HEK293T (cell line): ENCODE measurements around the gene AGMAT.

Source experiments
- CTCF ChIA-PET: fragments of 350-600 bp; formaldehyde crosslinking; extraction: SDS; loops from one replicate; lab custom pipeline; 2021; ENCODE audit warnings: antibody characterized with exemption, inconsistent platforms; lab: Yijun Ruan, JAX
- POLR2A ChIA-PET: fragments of 350-600 bp; formaldehyde crosslinking; extraction: SDS; loops from one replicate; lab custom pipeline; 2020; ENCODE audit warnings: antibody characterized with exemption, inconsistent platforms; lab: Yijun Ruan, JAX
- DNase-seq: peaks from one replicate; pipeline ENCODE4 v3.0.0; 2012; ENCODE audit warnings: mixed read lengths; ENCODE audit errors: extremely low spot score
- ARNT ChIP-seq: fragments of 450-650 bp; IDR thresholded peaks from 2 replicates; pipeline ENCODE4 v1.6.1; 2017; ENCODE audit warnings: mild to moderate bottlenecking
- BHLHE40 ChIP-seq: fragments of 450-650 bp; IDR thresholded peaks from 2 replicates; pipeline ENCODE4 v1.6.1; 2016; ENCODE audit warnings: mild to moderate bottlenecking, moderate library complexity, borderline replicate concordance
- CTBP1 ChIP-seq: fragments of 450-650 bp; IDR thresholded peaks from 2 replicates; pipeline ENCODE4 v1.6.1; 2016; ENCODE audit warnings: borderline replicate concordance
- ELF4 ChIP-seq: fragments of 450-650 bp; IDR thresholded peaks from 2 replicates; pipeline ENCODE4 v1.6.1; 2017; ENCODE audit warnings: antibody characterized with exemption
- FOXA1 ChIP-seq: fragments of 450-650 bp; IDR thresholded peaks from 2 replicates; pipeline ENCODE4 v1.6.1; 2016; ENCODE audit warnings: mild to moderate bottlenecking
- FOXK2 ChIP-seq: fragments of 450-650 bp; IDR thresholded peaks from 2 replicates; pipeline ENCODE4 v1.6.1; 2016; ENCODE audit warnings: mild to moderate bottlenecking
- FOXM1 ChIP-seq: fragments of 450-650 bp; IDR thresholded peaks from 2 replicates; pipeline ENCODE4 v1.6.1; 2017; ENCODE audit warnings: mild to moderate bottlenecking, borderline replicate concordance
- HDGF ChIP-seq: fragments of 450-650 bp; IDR thresholded peaks from 2 replicates; pipeline ENCODE4 v1.6.1; 2017; ENCODE audit warnings: antibody characterized with exemption, borderline replicate concordance
- L3MBTL2 ChIP-seq: fragments of 450-650 bp; conservative IDR thresholded peaks from 2 replicates; pipeline ENCODE4 v1.6.1; 2016; ENCODE audit warnings: mild to moderate bottlenecking
- LEF1 ChIP-seq: fragments of 450-650 bp; IDR thresholded peaks from 2 replicates; pipeline ENCODE4 v1.6.1; 2017; ENCODE audit warnings: mild to moderate bottlenecking, borderline replicate concordance
- NFRKB ChIP-seq: fragments of 450-650 bp; IDR thresholded peaks from 2 replicates; pipeline ENCODE4 v1.6.1; 2016; ENCODE audit warnings: mild to moderate bottlenecking, moderate library complexity
- PKNOX1 ChIP-seq: fragments of 450-650 bp; IDR thresholded peaks from 2 replicates; pipeline ENCODE4 v1.6.1; 2016
- SP1 ChIP-seq: fragments of 450-650 bp; IDR thresholded peaks from 2 replicates; pipeline ENCODE4 v1.6.1; 2017
- SUZ12 ChIP-seq: fragments of 450-650 bp; IDR thresholded peaks from 2 replicates; pipeline ENCODE4 v1.6.1; 2016; ENCODE audit warnings: mild to moderate bottlenecking
- TARDBP ChIP-seq: fragments of 450-650 bp; IDR thresholded peaks from 2 replicates; pipeline ENCODE4 v1.6.1; 2016
- ZNF384 ChIP-seq: fragments of 450-650 bp; IDR thresholded peaks from 2 replicates; pipeline ENCODE4 v1.6.1; 2016

The AGMAT gene

GRCh38 chr1:15625056-15625917 is 40.4 kb upstream of the AGMAT start:
- CTCF ChIA-PET, result no interaction called here
- POLR2A ChIA-PET, result no interaction called here

GRCh38 chr1:15624133-15624714 is 39.4 kb upstream of the AGMAT start:
- ChIA-PET CTCF (interaction anchor here (0.7 kb wide), 1 partner anchor 619 kb away, joined by 3 read pairs; no protein-coding TSS in a partner anchor), POLR2A (no interaction called here)
- TF ChIP-seq HDGF (no peak), SP1 (no peak)
- no peak for DNase-seq

More at GRCh38 chr1:15625056-15625917, 40.4 kb upstream of the AGMAT start:
- TF ChIP-seq HDGF (no peak), ARNT (no peak), TARDBP (no peak), CTBP1 (no peak), ZNF384 (no peak), FOXK2 (no peak), FOXM1 (no peak), SUZ12 (no peak), SP1 (no peak)
- no peak for DNase-seq

GRCh38 chr1:15623435-15623834 is 38.6 kb upstream of the AGMAT start:
- DNase-seq, result no peak
- TF ChIP-seq SUZ12 (no peak), HDGF (no peak), SP1 (no peak), LEF1 (no peak), NFRKB (no peak), FOXM1 (no peak), BHLHE40 (no peak), ELF4 (no peak), FOXA1 (no peak), ARNT (no peak), ZNF384 (no peak), L3MBTL2 (no peak), PKNOX1 (no peak)
- ChIA-PET POLR2A (no interaction called here), CTCF (no interaction called here)

- POLR2A ChIA-PET, result interaction anchor here (0.7 kb wide), 1 partner anchor 58 kb away, joined by 3 read pairs; no protein-coding TSS in a partner anchor
- TF ChIP-seq ELF4, result no peak
- TF ChIP-seq ARNT, result no peak
- no peak for TF ChIP-seq NFRKB
- no peak for TF ChIP-seq BHLHE40
- no peak for TF ChIP-seq FOXK2
- TF ChIP-seq SUZ12, result no peak
- no peak for TF ChIP-seq LEF1
- no peak for TF ChIP-seq SP1
- TF ChIP-seq FOXA1, result no peak
- TF ChIP-seq CTBP1, result no peak
- no peak for TF ChIP-seq PKNOX1
- no peak for TF ChIP-seq ZNF384
- TF ChIP-seq L3MBTL2, result no peak
- no peak for TF ChIP-seq TARDBP
- TF ChIP-seq FOXM1, result no peak
- TF ChIP-seq HDGF, result no peak
- no peak for DNase-seq
- CTCF ChIA-PET, result no interaction called here
These were observed 38.0 kb upstream of the AGMAT start for GRCh38 chr1:15622712-15623373.

- TF ChIP-seq L3MBTL2 (no peak), SUZ12 (no peak), FOXM1 (no peak), NFRKB (no peak), LEF1 (no peak)
- ChIA-PET POLR2A (interaction anchor here (0.7 kb wide), 1 partner anchor 59 kb away, joined by 3 read pairs; no protein-coding TSS in a partner anchor), CTCF (no interaction called here)
- DNase-seq, result no peak
These were observed 37.1 kb upstream of the AGMAT start for GRCh38 chr1:15621975-15622374.

GRCh38 chr1:15620902-15621682 is 36.2 kb upstream of the AGMAT start:
- CTCF ChIA-PET, result no interaction called here
- TF ChIP-seq FOXA1 (no peak), PKNOX1 (no peak), SP1 (no peak), SUZ12 (no peak)
- DNase-seq, result no peak
- POLR2A ChIA-PET, result interaction anchor here (1.0 kb wide), 1 partner anchor 18 kb away, joined by 3 read pairs; no protein-coding TSS in a partner anchor
